Astrocyte (in vitro differentiated cells and primary cell): ENCODE results near the gene PPP1R15A.
"Not testable (repeated sequence)": the region's sequence is repeated elsewhere in the genome, so short reads cannot be mapped to it uniquely, and the experiment has no call there.

Experiments
- CTCF ChIP-seq: IDR thresholded peaks from 2 replicates; pipeline ENCODE4 v1.5.1; 2011; ENCODE audit warnings: low read depth, mild to moderate bottlenecking, inconsistent platforms, low read length, moderate library complexity; ENCODE audit not compliant: insufficient read depth
- EZH2 ChIP-seq: IDR thresholded peaks from 2 replicates; pipeline ENCODE4 v1.6.1; 2012; ENCODE audit warnings: mild to moderate bottlenecking, low read length, inconsistent platforms; ENCODE audit not compliant: insufficient read depth

- not testable (repeated sequence) for TF ChIP-seq EZH2, CTCF
Observed at GRCh38 chr19:48899386-48899749, 27.1 kb downstream of the PPP1R15A start.
